ENCODE data around the gene RAB3D. TPM values are rescaled to one million over a fixed set of nuclear protein-coding genes. Genes with fewer than 3 reads are reported as not detected.
"Not testable (repeated sequence)": the region's sequence is repeated elsewhere in the genome, so short reads cannot be mapped to it uniquely, and the experiment has no call there.

Gene RAB3D
- total RNA-seq: 13.4 TPM
- polyA plus RNA-seq: 12.4 TPM

DNA sequence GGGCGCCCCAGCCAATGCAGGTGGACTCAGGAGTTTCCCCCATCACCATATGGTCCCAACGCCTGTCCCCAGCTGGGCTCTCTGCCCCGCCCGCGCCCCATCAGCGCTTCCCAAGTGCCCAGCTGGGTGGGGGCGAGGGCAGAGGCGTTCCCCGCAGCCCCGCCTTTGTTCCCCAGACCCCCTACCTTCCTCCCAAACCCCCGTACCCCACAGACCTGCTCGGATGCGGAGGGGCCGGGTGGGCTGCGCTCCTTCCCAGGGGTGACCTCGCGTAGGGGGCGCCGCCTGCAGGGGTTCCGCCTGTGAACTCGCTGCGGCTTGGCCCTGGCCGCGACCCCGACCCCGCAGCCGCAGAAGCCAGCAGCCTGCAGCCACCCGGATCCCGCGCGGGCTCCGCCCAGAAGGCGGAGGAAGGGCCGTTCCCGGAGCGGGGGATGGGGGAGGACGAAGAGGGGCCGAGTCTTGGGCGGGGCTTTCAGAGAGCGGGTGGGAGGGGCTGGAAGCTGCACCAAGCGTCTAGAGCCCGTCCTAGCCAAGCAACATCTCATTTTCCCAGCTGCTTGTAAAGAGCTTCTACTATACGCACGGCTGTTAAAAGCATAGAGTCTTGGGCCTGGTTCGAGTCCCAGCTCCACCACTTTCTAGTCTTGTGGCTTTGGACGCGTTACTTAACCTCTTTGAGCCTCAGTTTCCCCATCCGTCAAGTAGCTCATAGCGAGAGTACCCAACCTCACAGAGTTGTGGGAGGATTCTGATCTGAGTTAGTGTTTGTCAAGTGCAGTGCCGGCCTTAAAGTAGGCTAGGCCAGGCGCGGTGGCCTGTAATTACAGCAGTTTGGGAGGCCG, at the start of gene RAB3D:
TSS of gene RAB3D (minus strand) at position 404 of the 845 bp plus-strand sequence. CDS start 2,258 bp downstream, outside the sequence.
- DNase-seq (ENCODE audit: extremely low spot score): peak; percentile 75
- 6% methylated on average over 53 of the region's 53 CpGs for WGBS
- Histone ChIP-seq H3K4me1 (ENCODE audit: insufficient read depth) (no peaks in the 10 kb centered on the region), H3K36me3 (ENCODE audit: insufficient read depth) (peaks cover 8% of the 10 kb centered on the region), H3K4me3 (ENCODE audit: low read depth, low read length) (peak within 1 kb of the TSS; percentile 89), H3K27ac (ENCODE audit: low read depth) (peak within 1 kb of the TSS; percentile 54)

DNA sequence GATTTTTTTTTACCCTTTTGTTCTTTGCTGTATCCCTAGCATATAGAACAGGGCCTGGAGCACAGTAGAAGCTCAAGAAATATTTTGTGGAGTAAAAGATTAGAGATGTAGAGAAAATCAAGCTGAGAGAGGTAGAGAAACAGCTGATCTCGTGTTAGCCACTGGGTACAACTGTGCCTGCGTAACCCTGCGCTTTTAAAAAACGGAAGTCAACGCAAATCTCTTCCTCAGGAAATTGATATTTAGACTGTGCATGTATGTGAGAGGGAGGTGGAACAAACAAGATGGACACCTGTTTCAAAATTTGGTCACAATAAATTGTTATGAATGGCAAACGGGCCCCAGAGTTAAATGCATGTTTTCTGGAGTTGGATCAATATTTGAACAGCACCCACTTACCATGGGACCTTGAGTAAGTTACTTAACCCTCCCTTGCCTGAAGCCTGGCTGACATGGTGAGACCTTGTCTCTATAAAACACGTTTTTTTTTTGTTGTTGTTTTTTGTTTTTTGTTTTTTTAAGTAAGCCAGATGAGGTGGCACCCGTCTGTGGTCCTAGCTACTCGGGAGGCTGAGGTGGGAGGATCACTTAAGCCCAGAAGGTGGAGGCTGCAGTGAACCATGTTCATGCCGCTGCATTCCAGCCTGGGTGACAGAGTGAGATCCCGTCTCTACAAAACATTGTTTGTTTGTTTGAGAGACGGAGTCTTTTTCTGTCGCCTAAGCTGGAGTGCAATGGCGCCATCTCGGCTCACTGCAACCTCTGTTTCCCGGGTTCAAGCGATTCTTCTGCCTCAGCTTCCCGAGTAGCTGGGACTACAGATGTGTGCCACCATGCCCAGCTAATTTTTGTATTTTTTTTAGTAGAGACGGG, 47.9 kb upstream of the RAB3D start:
- Histone ChIP-seq H3K4me3 (ENCODE audit: low read depth, low read length) (no peak overlapping the region), H3K36me3 (ENCODE audit: insufficient read depth) (no peaks in the 10 kb centered on the region), H3K4me1 (ENCODE audit: insufficient read depth) (no peaks in the 10 kb centered on the region), H3K27ac (ENCODE audit: low read depth) (no peak overlapping the region)
- 76% methylated on average over 19 of the region's 19 CpGs for WGBS
- no peak for DNase-seq (ENCODE audit: extremely low spot score)

DNA sequence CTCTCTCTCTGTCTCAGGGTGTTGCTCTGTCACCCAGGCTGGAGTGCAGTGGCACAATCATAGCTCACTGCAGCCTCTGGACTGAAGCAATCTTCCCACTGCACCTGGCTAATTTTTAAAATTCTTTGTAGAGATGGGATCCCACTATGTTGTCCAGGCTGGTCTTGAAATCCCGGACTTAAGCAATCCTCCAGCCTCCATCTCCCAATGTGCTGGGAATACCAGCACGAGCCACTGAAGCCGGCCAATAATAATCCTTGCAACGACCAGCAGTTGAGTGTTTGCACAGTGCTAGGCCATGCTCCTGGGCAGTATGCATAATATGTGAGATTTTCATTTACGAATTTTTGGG, 45.3 kb upstream of the RAB3D start:
- no peak for DNase-seq (ENCODE audit: extremely low spot score)
- Histone ChIP-seq H3K4me3 (ENCODE audit: low read depth, low read length) (no peak overlapping the region), H3K36me3 (ENCODE audit: insufficient read depth) (no peaks in the 10 kb centered on the region), H3K27ac (ENCODE audit: low read depth) (no peak overlapping the region), H3K4me1 (ENCODE audit: insufficient read depth) (no peaks in the 10 kb centered on the region)
- WGBS: 82% methylated on average over 5 of the region's 5 CpGs

- no peaks in the 10 kb centered on the region for H3K4me1 ChIP-seq (ENCODE audit: insufficient read depth)
- peak overlapping the region; percentile 1 for H3K4me3 ChIP-seq (ENCODE audit: low read depth, low read length)
- DNase-seq (ENCODE audit: extremely low spot score): no peak
- under 1% methylated on average over 9 of the region's 9 CpGs for WGBS
- no peaks in the 10 kb centered on the region for H3K36me3 ChIP-seq (ENCODE audit: insufficient read depth)
- no peak overlapping the region for H3K27ac ChIP-seq (ENCODE audit: low read depth)
Observed at GRCh38 chr19:11383706-11384048, 44.2 kb upstream of the RAB3D start.

- Histone ChIP-seq H3K36me3 (ENCODE audit: insufficient read depth) (no peaks in the 10 kb centered on the region), H3K27ac (ENCODE audit: low read depth) (no peak overlapping the region), H3K4me3 (ENCODE audit: low read depth, low read length) (peak overlapping the region; percentile 1), H3K4me1 (ENCODE audit: insufficient read depth) (no peaks in the 10 kb centered on the region)
- WGBS: under 1% methylated on average over 65 of the region's 65 CpGs
- DNase-seq (ENCODE audit: extremely low spot score): no peak
Observed at GRCh38 chr19:11382898-11383705, 43.6 kb upstream of the RAB3D start.

DNA sequence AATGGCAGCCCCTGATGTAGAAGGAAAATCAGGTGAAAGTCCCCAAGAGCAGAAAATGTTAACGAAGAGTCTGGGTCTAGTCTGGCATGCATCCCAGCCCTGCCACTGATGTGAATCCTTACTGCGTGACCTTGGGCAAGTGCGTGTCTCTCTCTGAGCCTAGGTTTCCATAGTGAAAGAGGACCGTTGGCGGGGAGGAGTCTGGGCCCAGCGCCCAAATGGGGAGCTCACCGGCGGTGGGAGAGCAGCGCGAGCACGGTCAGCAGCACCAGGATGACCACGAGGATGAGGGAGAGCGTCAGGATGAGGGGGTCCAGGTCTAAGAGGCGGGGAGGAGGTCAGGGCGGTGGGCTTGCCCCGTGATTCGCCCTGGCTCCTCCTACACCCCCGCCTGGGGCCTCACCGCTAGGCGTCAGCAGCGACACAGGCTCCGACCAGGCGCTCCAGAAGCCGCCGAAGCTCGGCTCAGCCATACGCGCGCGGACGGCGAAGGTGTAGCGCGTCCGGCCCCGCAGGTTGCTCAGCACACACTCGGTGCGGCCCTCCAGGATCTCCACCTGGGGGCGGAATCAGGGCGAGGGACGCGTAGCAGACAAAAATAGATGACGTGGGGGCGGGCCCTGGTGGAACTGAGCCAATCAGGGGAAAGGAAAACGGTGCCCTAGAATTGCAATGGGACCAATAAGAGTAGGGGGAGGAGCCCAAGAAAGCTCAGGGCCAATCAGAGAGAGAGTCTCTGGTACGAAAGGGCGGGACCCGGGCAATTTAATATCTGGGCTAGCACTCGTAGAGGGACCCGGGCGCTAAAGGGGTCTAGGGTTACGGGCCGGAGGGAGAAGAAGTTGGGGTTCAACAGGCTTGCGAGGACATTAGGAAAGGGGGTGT, 41.4 kb upstream of the RAB3D start:
- no peaks in the 10 kb centered on the region for H3K36me3 ChIP-seq (ENCODE audit: insufficient read depth)
- H3K4me1 ChIP-seq (ENCODE audit: insufficient read depth): peaks cover 2% of the 10 kb centered on the region
- peak overlapping the region; percentile 46 for H3K4me3 ChIP-seq (ENCODE audit: low read depth, low read length)
- H3K27ac ChIP-seq (ENCODE audit: low read depth): peak overlapping the region; percentile 72
- under 1% methylated on average over 54 of the region's 54 CpGs for WGBS
- peak; percentile 94 for DNase-seq (ENCODE audit: extremely low spot score)

- H3K36me3 ChIP-seq (ENCODE audit: insufficient read depth): no peaks in the 10 kb centered on the region
- H3K4me3 ChIP-seq (ENCODE audit: low read depth, low read length): no peak overlapping the region
- H3K27ac ChIP-seq (ENCODE audit: low read depth): no peak overlapping the region
- peaks cover 2% of the 10 kb centered on the region for H3K4me1 ChIP-seq (ENCODE audit: insufficient read depth)
- DNase-seq (ENCODE audit: extremely low spot score): no peak
- WGBS: 92% methylated on average over 7 of the region's 7 CpGs
Observed at GRCh38 chr19:11379857-11380350, 40.4 kb upstream of the RAB3D start.

DNA sequence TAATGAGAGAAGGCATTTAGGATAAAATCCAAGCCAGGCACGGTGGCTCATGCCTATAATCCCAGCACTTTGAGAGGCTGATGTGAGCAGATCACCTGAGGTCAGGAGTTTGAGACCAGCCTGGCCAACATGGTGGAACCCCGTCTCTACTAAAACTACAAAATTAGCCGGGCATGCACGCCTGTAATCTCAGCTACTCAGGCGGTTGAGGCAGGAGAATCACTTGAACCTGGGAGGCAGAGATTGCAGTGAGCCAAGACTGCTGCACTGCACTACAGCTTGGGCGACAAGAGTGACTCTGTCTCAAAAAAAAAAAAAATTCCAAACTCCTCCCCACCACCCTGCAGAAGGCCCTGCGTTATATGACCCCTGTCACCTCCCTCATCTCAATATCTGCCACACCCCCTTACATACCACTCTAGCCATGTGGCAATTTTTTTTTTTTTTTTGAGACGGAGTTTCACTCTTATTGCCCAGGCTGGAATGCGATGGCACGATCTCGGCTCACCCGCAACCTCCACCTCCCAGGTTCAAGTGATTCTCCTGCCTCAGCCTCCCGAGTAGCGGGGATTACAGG, 39.9 kb upstream of the RAB3D start:
- not testable (repeated sequence) for H3K4me1 ChIP-seq (ENCODE audit: insufficient read depth); DNase-seq (ENCODE audit: extremely low spot score); H3K27ac ChIP-seq (ENCODE audit: low read depth); H3K4me3 ChIP-seq (ENCODE audit: low read depth, low read length); H3K36me3 ChIP-seq (ENCODE audit: insufficient read depth)
- 88% methylated on average over 14 of the region's 14 CpGs for WGBS

DNA sequence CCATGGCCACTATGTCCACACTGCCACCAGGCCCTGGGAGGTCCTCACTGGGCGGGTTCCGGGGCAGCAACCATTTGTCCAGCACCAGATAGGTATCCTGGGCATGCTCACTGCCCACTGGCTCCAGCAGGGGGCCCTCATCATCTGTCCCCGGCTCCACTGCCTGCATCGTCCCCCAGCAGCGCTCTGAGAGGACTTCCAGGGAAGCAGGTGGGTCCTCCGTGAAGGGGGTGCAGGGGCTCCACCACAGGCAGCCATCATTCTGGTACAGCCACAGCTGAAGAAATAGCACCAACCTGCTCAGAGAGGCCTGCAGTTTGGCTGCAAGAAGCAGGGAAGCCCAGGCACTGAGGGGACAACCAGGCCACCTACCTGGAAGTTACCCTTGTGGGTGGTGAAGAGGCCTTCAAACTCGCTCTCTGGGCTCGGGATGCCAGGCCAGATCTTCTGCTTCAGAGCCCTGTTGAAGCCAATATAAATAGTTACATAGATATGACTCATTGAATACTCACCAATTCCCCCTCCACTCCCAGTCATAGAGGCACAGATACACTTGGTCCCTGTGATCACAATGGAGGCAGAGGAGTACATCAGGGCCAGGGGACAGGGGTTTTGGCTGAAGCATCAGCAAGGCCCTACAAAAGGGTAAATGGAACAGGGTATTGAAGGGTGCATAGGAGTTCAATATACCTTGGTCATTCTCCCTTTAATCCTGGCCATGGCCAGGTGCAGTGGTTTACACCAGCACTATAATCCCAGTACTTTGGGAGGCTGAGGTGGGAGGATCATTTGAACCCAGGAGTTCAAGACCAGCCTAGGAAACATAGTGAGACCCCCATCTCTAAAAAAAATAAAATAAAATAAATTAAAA, 39.1 kb upstream of the RAB3D start:
- H3K4me3 ChIP-seq (ENCODE audit: low read depth, low read length): no peak overlapping the region
- peaks cover 2% of the 10 kb centered on the region for H3K4me1 ChIP-seq (ENCODE audit: insufficient read depth)
- no peaks in the 10 kb centered on the region for H3K36me3 ChIP-seq (ENCODE audit: insufficient read depth)
- no peak overlapping the region for H3K27ac ChIP-seq (ENCODE audit: low read depth)
- 44% methylated on average over 8 of the region's 8 CpGs for WGBS
- DNase-seq (ENCODE audit: extremely low spot score): no peak

DNA sequence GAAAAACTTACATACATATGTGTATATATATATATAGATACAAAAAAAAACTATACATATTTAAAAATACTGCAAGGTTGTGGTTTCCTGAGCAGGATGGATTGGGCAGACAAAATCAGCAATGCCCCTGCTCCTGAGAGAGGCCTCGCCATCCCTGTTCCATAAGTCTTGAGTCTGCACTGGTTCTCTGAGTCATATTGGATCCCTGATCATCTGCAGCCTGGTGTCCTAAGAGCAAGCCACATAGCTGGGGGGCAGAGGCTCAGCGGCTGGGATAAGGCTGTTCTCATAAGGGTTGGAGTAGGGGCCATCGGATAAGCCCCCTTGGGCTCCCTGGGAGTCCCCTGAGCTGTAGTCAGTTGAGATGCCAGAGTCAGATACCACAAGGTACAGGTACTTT, 38.3 kb upstream of the RAB3D start:
- H3K36me3 ChIP-seq (ENCODE audit: insufficient read depth): no peaks in the 10 kb centered on the region
- H3K4me3 ChIP-seq (ENCODE audit: low read depth, low read length): no peak overlapping the region
- 94% methylated on average over 3 of the region's 3 CpGs for WGBS
- no peak for DNase-seq (ENCODE audit: extremely low spot score)
- H3K4me1 ChIP-seq (ENCODE audit: insufficient read depth): peaks cover 2% of the 10 kb centered on the region
- H3K27ac ChIP-seq (ENCODE audit: low read depth): no peak overlapping the region

DNA sequence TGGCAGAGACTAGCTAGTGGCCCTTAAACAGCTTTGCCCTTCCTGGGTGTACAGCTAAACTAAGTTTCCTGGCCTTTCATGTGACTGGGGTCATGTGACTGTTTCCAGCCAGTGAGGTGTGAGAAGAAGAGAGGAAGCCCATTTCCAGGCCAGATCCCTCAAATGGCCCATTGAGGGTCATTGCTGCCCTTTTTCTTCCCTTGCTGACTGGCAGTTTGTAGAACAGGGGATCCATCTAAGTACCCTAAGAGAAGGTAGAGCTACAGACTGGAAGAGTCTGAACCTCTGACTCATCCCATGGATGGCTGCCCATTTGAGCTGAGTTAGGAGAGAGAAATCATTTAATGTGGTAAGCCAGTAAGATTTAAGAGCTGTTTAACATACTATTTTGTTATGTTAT, 37.8 kb upstream of the RAB3D start:
- H3K4me3 ChIP-seq (ENCODE audit: low read depth, low read length): no peak overlapping the region
- no peaks in the 10 kb centered on the region for H3K36me3 ChIP-seq (ENCODE audit: insufficient read depth)
- no peak for DNase-seq (ENCODE audit: extremely low spot score)
- H3K27ac ChIP-seq (ENCODE audit: low read depth): no peak overlapping the region
- peaks cover 2% of the 10 kb centered on the region for H3K4me1 ChIP-seq (ENCODE audit: insufficient read depth)
